Right lobe of liver (tissue), 6 donors: Measurements from ENCODE around the gene ADI1. TPM values are rescaled to one million over a fixed set of nuclear protein-coding genes. Genes with fewer than 3 reads are reported as not detected.

ENCODE experiments used
- ATAC-seq, 4 donors: fragments of 200-7000 bp; cut with Tn5 transposase; one replicate each; pipeline ENCODE4 v1.9.1; 2020; ENCODE audit warnings: mild to moderate bottlenecking in 4 of 4, moderate library complexity in 4 of 4
- DNase-seq, 3 donors: peaks; one replicate each; pipeline ENCODE4 v3.0.0-alpha.2; 2020
- H3K27ac ChIP-seq, 3 donors: fragments of 200-600 bp; one replicate each; pipeline ENCODE4 v1.8.0; 2022
- H3K27me3 ChIP-seq, 2 donors: fragments of 200-600 bp; one replicate each; pipeline ENCODE4 v1.8.0; 2022
- H3K36me3 ChIP-seq, 4 donors: fragments of 200-600 bp; sonication (generic) in 1 of 4; one replicate each; pipeline versions ENCODE4 v1.5.1 to v1.8.0; 2017 to 2022; ENCODE audit warnings: control low read depth in 1 of 4
- H3K4me1 ChIP-seq, 4 donors: fragments of 200-600 bp; sonication (generic) in 1 of 4; one replicate each; pipeline versions ENCODE4 v1.5.1 to v1.8.0; 2017 to 2022; ENCODE audit warnings: control low read depth in 1 of 4
- H3K4me3 ChIP-seq, 3 donors: fragments of 200-600 bp; one replicate each; pipeline ENCODE4 v1.8.0; 2022
- H3K9me3 ChIP-seq, 4 donors: fragments of 200-600 bp; sonication (generic) in 1 of 4; one replicate each; pipeline versions ENCODE4 v1.5.1 to v1.8.0; 2017 to 2022; ENCODE audit warnings: control low read depth in 1 of 4
- POLR2A ChIP-seq: fragments of 450-650 bp; IDR thresholded peaks from one replicate; pipeline ENCODE4 v1.6.1; 2017; ENCODE audit warnings: antibody characterized with exemption, mild to moderate bottlenecking
- WGBS: methylation state at CpG from one replicate; pipeline ENCODE4 v1.1.6; 2018; ENCODE audit warnings: low coverage, low lambda C conversion rate; ENCODE audit not compliant: insufficient coverage; ENCODE audit errors: missing lambda C conversion rate; 5-methylcytosine and 5-hydroxymethylcytosine counted together
- intact Hi-C, 2 donors: fragments of 100-400 bp; cut with DNase I; formaldehyde crosslinking; loops; one replicate each; pipeline versions ENCODE4 v1.11.2 to v1.14.1; 2022
- total RNA-seq, 6 experiments: library from RNA; depleted of rRNA in 2 of 6; stranded (reverse); fragments of >200 nt in 2 of 6; fragmentation: NEBNext Ultra II Directional in 3 of 6; extraction: Animal tissue kit (Norgen Biotek cat#: 25700) in 3 of 6; gene quantifications; one replicate each; pipeline versions ENCODE4 v1.1.0 to v1.2.4, GENCODE V29; 2016 to 2023
- TF ChIP-seq, protein P1 (sequence below), 4 donors: fragments of 200-600 bp in 3 of 4; fragments of 450-650 bp in 1 of 4; IDR thresholded peaks; one replicate each; pipeline versions ENCODE4 v1.5.1 to v1.8.0; 2016 to 2022; ENCODE audit warnings: antibody characterized with exemption in 4 of 4, mild to moderate bottlenecking in 2 of 4
- donor health status: DM: no; HTN: yes; CAD: no.
- donor health status: DM: no; HTN: no; CAD: no.
- donor health status: DM: no; HTN: no; CAD: no.
- donor health status: DM: no; HTN: yes; CAD: no.
- donor health status: DM: no; HTN: yes; CAD: no.

Gene ADI1
- total RNA-seq, 6 experiments from 2014 or later: 165 to 470 (median 246) TPM

DNA sequence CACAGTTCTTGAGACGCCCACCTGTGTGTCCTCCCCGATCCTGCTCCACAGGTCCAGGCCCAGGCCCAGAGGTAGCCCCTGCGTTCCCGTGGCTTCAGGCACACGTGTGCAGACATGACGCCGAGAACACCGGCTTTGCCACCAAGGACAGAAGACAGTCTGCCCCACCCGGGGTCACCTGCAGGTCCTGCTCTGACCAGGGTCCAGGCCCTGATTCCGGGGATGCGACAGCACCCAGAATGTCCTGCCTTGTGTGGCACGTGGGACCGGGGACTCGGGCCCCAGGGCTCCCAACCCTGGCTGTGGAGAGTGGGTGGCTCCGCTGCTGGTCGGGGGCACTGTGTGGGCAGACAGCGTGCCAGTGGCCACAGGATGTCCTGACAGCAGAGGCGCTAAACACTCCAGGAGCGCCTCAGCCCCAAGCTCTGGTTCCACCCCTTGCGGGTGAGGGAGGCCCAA lies 36.9 kb downstream of the ADI1 start:
- Histone ChIP-seq H3K9me3 (no peaks in the 10 kb centered on the region), H3K4me1 (peaks cover 0 to 13% (median 4%) of the 10 kb centered on the region in 4 donors), H3K27me3 (no peaks in the 10 kb centered on the region), H3K36me3 (peaks cover 0 to 8% (median 3%) of the 10 kb centered on the region in 4 donors), H3K4me3 (no peak overlapping the region), H3K27ac (no peak overlapping the region)
- 93% methylated on average over 6 of the region's 20 CpGs for WGBS
- TF ChIP-seq, protein P1, sequence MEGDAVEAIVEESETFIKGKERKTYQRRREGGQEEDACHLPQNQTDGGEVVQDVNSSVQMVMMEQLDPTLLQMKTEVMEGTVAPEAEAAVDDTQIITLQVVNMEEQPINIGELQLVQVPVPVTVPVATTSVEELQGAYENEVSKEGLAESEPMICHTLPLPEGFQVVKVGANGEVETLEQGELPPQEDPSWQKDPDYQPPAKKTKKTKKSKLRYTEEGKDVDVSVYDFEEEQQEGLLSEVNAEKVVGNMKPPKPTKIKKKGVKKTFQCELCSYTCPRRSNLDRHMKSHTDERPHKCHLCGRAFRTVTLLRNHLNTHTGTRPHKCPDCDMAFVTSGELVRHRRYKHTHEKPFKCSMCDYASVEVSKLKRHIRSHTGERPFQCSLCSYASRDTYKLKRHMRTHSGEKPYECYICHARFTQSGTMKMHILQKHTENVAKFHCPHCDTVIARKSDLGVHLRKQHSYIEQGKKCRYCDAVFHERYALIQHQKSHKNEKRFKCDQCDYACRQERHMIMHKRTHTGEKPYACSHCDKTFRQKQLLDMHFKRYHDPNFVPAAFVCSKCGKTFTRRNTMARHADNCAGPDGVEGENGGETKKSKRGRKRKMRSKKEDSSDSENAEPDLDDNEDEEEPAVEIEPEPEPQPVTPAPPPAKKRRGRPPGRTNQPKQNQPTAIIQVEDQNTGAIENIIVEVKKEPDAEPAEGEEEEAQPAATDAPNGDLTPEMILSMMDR (IDR thresholded peaks at IDR 0.05): no peak
- no peak for TF ChIP-seq POLR2A
- DNase-seq (no peak), ATAC-seq (no peak)
- intact Hi-C loops: no loop called here

DNA sequence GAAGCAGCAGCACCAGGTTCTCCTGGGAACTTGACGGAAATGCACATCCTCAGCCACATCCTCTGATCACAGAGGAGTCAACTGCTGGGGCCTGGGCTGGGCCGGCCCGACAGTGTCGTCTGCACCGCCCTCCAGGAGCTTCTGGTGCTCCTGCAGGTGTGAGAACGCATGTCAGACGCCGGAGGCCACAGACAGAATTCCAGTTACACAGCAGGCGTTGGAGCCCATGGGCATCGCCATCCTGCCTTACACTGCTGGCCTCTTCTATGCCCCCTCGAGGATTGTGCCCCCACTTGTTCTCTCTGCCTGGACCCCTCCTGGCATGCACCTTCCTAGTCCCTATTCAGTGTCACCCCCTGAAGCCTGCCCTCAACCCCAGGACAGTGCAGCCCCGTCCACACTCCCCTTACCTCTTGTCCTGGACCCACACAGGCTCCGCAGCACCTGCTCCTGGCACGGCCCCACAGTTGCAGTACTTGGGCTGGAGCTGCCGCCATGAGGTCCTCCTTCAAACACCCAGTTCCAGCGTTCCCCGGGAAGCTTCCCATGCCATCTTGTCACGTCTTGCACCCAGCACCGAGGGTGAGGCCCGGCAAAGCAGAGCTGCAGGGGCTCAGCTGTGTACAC lies 37.5 kb downstream of the ADI1 start:
- WGBS: 91% methylated on average over 9 of the region's 20 CpGs
- Histone ChIP-seq H3K27me3 (no peaks in the 10 kb centered on the region), H3K9me3 (no peaks in the 10 kb centered on the region), H3K27ac (no peak overlapping the region), H3K4me3 (no peak overlapping the region), H3K36me3 (peaks cover 0 to 8% (median 3%) of the 10 kb centered on the region in 4 donors), H3K4me1 (peaks cover 0 to 13% (median 4%) of the 10 kb centered on the region in 4 donors)
- intact Hi-C loops: no loop called here
- ATAC-seq: no peak
- DNase-seq: no peak
- TF ChIP-seq, protein P1 (IDR thresholded peaks at IDR 0.05): no peak
- no peak for TF ChIP-seq POLR2A

DNA sequence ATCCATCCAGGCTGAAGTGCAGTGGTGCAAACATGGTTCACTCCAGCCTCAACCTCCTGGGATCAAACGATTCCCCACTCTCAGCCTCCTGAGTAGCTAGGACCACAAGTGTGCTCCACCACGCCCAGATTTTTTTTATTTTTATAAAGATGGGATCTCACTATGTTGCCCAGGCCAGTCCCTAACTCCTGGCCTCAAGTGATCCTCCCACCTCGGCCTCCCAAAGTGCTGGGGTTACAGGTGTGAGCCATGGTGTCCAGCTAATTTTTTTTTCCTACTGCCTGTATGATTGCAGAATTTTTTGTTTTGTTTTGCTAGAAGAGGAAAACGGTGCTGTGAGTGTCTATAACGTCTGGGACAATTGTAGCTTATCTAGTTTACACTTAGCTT lies 38.3 kb downstream of the ADI1 start:
- Histone ChIP-seq H3K36me3 (peaks cover 0 to 8% (median 3%) of the 10 kb centered on the region in 4 donors), H3K4me3 (no peak overlapping the region), H3K27me3 (no peaks in the 10 kb centered on the region), H3K27ac (no peak overlapping the region), H3K9me3 (no peaks in the 10 kb centered on the region), H3K4me1 (peaks cover 0 to 13% (median 4%) of the 10 kb centered on the region in 4 donors)
- intact Hi-C loops: no loop called here
- DNase-seq (no peak), ATAC-seq (no peak)
- WGBS: 69% methylated on average over 5 of the region's 5 CpGs
- TF ChIP-seq POLR2A: no peak

DNA sequence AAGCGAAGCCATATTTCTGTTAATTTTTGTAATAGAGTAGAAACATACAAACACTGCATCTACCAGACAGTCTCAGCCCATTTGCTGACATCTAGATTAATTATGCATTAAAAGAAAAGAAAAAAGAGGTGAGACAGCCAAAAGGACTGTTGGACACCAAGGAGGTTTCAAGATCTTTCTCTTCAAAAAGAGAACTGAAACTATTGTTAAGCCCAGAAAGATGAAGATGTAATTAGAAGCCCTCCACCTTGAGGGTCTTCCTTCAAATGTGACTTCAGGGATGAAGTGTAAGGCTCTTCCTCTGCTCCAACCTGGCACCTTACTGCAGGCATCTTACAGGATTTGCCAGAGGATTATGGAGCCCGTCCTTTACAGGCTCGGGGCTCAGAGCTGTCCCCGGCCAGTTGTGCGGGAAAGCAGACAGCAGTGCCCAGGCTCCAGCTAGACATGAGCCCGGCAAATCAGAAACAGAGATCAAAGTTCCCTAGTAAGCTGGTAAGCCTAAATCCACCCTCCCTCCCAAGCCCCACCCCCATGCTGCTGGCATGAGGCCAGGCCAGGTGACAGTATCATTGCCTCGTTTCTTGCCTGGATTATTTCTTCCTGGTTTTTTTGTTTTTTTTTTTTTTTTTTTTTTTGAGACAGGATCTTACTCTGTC lies 38.9 kb downstream of the ADI1 start:
- Histone ChIP-seq H3K4me3 (no peak overlapping the region), H3K27ac (no peak overlapping the region), H3K36me3 (peaks cover 0 to 8% (median 3%) of the 10 kb centered on the region in 4 donors), H3K27me3 (no peaks in the 10 kb centered on the region), H3K4me1 (peaks cover 0 to 13% (median 4%) of the 10 kb centered on the region in 4 donors), H3K9me3 (no peaks in the 10 kb centered on the region)
- no peak for TF ChIP-seq POLR2A
- TF ChIP-seq, protein P1 (IDR thresholded peaks at IDR 0.05): no peak
- intact Hi-C loops: no loop called here
- WGBS: 25% methylated on average over 4 of the region's 7 CpGs
- peak; percentile 84 to 98 (median 94) for ATAC-seq
- peak; percentile 87 to 91 (median 91) for DNase-seq
